Neutrophil (primary cell): ENCODE measurements around the gene TALDO1.

Experiments
- H3K27ac ChIP-seq: fragments of 200-600 bp; sonication (generic); 2 replicates; pipeline ENCODE4 v1.5.1; 2016; ENCODE audit warnings: mild to moderate bottlenecking, moderate library complexity
- H3K27me3 ChIP-seq: fragments of 200-600 bp; sonication (generic); 2 replicates; pipeline ENCODE4 v1.6.0; 2016; ENCODE audit warnings: mild to moderate bottlenecking
- H3K36me3 ChIP-seq: fragments of 200-600 bp; sonication (generic); 2 replicates; pipeline ENCODE4 v1.5.1; 2017
- H3K4me1 ChIP-seq, 2 experiments: fragments of 200-600 bp in 1 of 2; sonication (generic) in 1 of 2; 1 replicate in 1 of 2; 2 replicates in 1 of 2; pipeline versions ENCODE4 v1.5.1 to v1.6.1; 2013 to 2016; ENCODE audit warnings: low read depth in 1 of 2, low read length in 1 of 2, mild to moderate bottlenecking in 1 of 2, moderate library complexity in 1 of 2; ENCODE audit not compliant: control insufficient read depth in 1 of 2, insufficient read depth in 1 of 2
- H3K4me3 ChIP-seq, 2 experiments: fragments of 200-600 bp in 1 of 2; sonication (generic) in 1 of 2; 1 replicate in 1 of 2; 2 replicates in 1 of 2; pipeline ENCODE4 v1.5.1; 2013 to 2016; ENCODE audit warnings: low read depth in 1 of 2, low read length in 1 of 2, mild to moderate bottlenecking in 1 of 2, moderate library complexity in 1 of 2
- H3K9me3 ChIP-seq: fragments of 200-600 bp; sonication (generic); 2 replicates; pipeline ENCODE4 v1.5.1; 2016
- CTCF ChIP-seq: fragments of 200-600 bp; sonication (generic); IDR thresholded peaks from 2 replicates; pipeline ENCODE4 v1.5.1; 2016; ENCODE audit warnings: antibody characterized with exemption

The TALDO1 gene

DNA sequence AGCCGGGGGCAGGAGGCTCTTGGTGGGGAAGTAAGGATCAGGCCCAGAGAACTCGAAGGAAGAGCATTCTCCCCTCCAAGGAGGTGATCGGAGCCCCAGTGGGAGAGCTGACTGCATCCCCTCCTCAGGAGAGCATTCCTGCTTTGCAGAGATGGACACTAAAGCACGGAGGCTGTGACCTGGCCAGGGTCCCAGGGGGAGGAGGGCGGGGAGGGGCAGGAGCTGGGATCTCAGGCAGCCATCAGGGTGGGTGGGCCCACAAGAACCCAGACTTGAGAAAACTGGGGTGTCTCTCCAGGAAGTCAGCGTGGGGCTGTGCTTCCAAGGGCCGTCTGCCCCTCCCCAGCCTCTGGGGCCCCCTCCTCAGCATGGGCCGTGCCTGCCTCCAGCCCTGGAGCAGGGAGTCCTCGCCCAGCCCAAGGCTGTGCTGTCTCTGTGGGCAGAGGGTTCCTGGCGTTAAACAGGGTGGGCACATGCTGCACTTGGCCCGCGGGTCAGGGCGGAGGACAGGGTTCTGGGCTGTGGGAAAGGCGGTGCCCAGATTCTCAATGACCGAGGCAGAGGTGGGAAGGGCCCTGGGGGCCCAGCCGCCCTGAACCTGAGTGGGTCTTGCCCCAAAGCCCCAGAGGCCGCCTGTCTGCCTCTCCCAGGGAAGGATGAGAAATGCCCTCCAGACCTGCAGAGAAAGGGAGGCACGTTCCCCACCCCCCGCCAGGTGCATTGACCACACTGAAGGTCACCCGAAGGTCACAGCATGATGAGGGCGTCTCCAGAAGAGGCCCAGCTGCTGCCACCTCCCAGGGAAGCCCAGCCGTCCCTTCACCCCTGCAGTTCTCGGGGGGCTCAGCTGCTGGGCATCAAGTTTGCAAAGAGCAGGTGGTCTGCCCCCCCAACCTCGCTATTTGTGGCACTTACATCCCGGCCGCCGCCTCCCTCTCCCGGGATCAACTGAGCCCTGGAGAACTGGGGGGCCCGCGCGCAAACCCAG lies 42.0 kb downstream of the TALDO1 start:
- Histone ChIP-seq H3K4me1 (peaks cover 0 to 2% of the 10 kb centered on the region in 2 experiments), H3K9me3 (no peaks in the 10 kb centered on the region), H3K27ac (no peak overlapping the region), H3K27me3 (peaks cover 39% of the 10 kb centered on the region), H3K4me3 (no peak overlapping the region), H3K36me3 (peaks cover 7% of the 10 kb centered on the region)
- no peak for TF ChIP-seq CTCF

DNA sequence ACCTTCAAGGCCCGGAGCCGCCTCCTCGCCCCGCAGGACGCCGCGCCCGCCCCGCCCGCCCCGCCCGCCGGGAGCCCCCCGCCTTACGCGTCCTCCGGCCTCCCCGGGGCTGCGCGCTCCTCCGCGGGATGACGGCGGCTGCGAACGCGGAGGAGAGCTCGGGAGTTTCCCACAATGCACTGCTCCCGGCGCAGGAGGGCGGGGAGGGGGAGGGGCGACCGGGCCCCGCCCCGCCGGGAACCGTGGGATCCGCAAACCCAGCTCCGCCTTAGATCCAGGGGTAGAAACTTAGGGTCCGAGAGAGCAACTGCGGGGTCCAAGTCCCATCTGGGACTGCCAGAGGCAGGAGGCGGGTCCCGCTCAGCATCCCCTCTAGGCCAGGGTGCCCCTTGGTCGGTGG lies 42.7 kb downstream of the TALDO1 start, which contains the start of gene CEND1:
CEND1 (minus strand) TSS at position 148 of the 400 bp plus-strand sequence. CDS start 1,514 bp downstream, outside the sequence.
- Histone ChIP-seq H3K9me3 (no peaks in the 10 kb centered on the region), H3K4me3 (no peak within 1 kb of the TSS), H3K36me3 (peaks cover 7% of the 10 kb centered on the region), H3K27me3 (peaks cover 39% of the 10 kb centered on the region), H3K27ac (no peak within 1 kb of the TSS), H3K4me1 (peaks cover 0 to 2% of the 10 kb centered on the region in 2 experiments)
- no peak for TF ChIP-seq CTCF

DNA sequence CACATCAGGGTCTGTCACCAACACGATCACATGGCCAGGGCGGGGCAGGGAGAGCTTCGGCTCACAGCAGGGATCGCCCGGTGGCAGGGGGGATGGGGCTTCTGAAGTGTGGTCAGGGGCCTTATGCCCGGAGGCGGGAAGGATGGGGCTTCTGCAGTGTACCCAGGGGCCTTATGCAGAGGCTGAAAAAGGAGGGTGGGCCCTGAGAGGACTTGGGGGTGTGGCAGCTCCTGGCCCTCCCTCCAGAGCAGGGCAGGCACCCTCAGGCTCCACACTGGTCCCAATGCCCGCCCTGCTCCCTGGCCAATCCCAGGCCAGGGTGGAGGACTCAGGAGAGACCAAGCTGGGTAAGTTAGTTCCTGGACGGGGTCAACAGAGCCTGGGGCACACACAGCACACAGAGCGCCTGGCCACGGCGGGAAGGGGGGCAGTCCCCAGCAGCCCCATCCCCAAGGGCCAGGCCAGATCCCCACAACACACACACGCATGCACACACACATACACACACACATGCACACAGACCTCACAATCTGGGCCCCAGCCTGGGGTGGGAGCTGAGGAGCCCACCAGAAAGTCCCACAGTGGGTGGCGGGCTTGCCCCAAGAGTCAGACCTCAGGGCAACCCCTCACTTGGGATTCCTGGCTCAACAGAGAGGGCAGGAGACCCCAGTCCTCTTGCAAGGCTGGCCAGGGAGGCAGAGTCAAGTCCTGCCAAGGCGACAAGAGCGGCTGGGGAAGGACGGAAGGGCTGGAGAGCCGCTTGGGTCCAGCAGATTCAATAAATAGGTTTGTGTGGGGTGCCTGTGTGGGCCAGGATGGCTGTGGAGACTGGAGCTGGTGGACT lies 43.7 kb downstream of the TALDO1 start:
- H3K36me3 ChIP-seq, result peaks cover 7% of the 10 kb centered on the region
- TF ChIP-seq CTCF, result no peak
- peaks cover 4 to 11% of the 10 kb centered on the region in 2 experiments for H3K4me1 ChIP-seq
- no peaks in the 10 kb centered on the region for H3K9me3 ChIP-seq
- peaks cover 39% of the 10 kb centered on the region for H3K27me3 ChIP-seq
- no peak overlapping the region for H3K27ac ChIP-seq
- no peak overlapping the region for H3K4me3 ChIP-seq

DNA sequence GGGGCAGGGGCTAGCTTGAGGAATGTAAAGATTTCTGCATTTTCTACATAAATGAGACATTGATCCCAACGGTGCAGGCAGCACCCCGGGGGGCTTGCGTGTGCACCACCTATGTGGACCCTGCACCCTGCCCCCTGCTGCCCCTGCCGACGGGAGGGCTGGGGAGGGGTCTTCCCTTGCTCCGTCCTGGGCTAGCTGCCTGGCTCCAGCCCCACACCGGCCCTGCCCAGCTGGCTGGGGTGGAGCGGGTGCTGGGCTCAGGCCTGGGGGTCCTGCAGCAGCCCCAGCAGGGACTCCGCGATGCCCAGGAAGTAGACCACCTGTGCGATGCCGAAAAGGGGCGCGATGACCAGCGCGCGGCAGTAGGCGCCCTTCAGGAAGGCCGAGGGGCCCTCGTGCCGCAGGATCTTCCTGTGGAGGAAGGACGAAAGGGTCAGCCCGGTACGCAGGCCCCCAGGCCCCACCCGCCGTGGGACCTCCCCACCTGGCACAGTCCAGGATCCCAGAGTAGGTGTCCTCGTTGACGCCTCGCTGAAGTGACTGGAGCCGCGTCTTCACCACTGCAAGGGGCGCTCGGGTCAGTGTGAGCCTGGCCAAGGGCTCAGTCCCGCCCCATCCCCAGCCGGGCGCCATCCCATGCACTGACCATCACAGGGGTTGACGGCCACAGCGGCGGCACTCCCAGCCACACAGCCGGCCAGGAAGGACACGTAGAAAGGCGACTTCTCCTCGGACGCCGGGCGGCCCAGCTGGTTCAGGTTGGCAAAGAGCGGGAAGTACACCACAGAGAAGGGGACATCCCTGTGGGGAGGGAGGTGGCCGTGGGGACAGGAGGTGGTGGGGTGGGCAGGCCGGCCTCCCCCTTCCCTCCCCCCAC lies 44.6 kb downstream of the TALDO1 start:
- H3K9me3 ChIP-seq, result no peaks in the 10 kb centered on the region
- no peak for TF ChIP-seq CTCF
- peaks cover 12 to 21% of the 10 kb centered on the region in 2 experiments for H3K4me1 ChIP-seq
- no peak overlapping the region for H3K27ac ChIP-seq
- peaks cover 39% of the 10 kb centered on the region for H3K27me3 ChIP-seq
- no peak overlapping the region for H3K4me3 ChIP-seq
- H3K36me3 ChIP-seq, result peaks cover 7% of the 10 kb centered on the region

GRCh38 chr11:792535-792821 lies 45.2 kb downstream of the TALDO1 start:
- H3K9me3 ChIP-seq, result no peaks in the 10 kb centered on the region
- H3K27me3 ChIP-seq, result peaks cover 39% of the 10 kb centered on the region
- H3K4me1 ChIP-seq, result peaks cover 18 to 27% of the 10 kb centered on the region in 2 experiments
- H3K27ac ChIP-seq, result no peak overlapping the region
- peaks cover 7% of the 10 kb centered on the region for H3K36me3 ChIP-seq
- no peak overlapping the region for H3K4me3 ChIP-seq
- no peak for TF ChIP-seq CTCF
